ENCODE results near the gene CACNB2.
"Not testable (repeated sequence)": the region's sequence is repeated elsewhere in the genome, so short reads cannot be mapped to it uniquely, and the experiment has no call there.

CACNB2 gene

GRCh38 chr10:18528292-18528691 lies 388.1 kb downstream of the CACNB2 start:
- DNase-seq, result no peak

- peak in 1 of 2 experiments; percentile 8 for DNase-seq
Observed at GRCh38 chr10:18532881-18533535, 392.8 kb downstream of the CACNB2 start.

- DNase-seq, result no peak
Observed at GRCh38 chr10:18533896-18534295, 393.7 kb downstream of the CACNB2 start.

GRCh38 chr10:18539335-18539734 lies 399.1 kb downstream of the CACNB2 start:
- DNase-seq, result no peak

- no peak for DNase-seq
Observed at GRCh38 chr10:18540195-18540594, 400.0 kb downstream of the CACNB2 start.

- no peak for DNase-seq
Observed at GRCh38 chr10:18542832-18543231, 402.6 kb downstream of the CACNB2 start.

- DNase-seq, result no peak
Observed at GRCh38 chr10:18545621-18546305, 405.5 kb downstream of the CACNB2 start.

- DNase-seq, result no peak
Observed at GRCh38 chr10:18549105-18549504, 408.9 kb downstream of the CACNB2 start.

- DNase-seq, result no peak
Observed at GRCh38 chr10:18551473-18551872, 411.2 kb downstream of the CACNB2 start.

- DNase-seq, result no peak
Observed at GRCh38 chr10:18554479-18554878, 414.3 kb downstream of the CACNB2 start.

GRCh38 chr10:18556522-18557147 lies 416.4 kb downstream of the CACNB2 start:
- DNase-seq, result no peak

- no peak for DNase-seq
Observed at GRCh38 chr10:18557960-18558359, 417.7 kb downstream of the CACNB2 start.

GRCh38 chr10:18561861-18562551 lies 421.8 kb downstream of the CACNB2 start:
- no peak for DNase-seq

- no peak for DNase-seq
Observed at GRCh38 chr10:18563003-18563726, 422.9 kb downstream of the CACNB2 start.

- no peak for DNase-seq
Observed at GRCh38 chr10:18565006-18565405, 424.8 kb downstream of the CACNB2 start.

GRCh38 chr10:18566177-18566576 lies 426.0 kb downstream of the CACNB2 start:
- DNase-seq, result no peak

GRCh38 chr10:18567343-18567856 lies 427.2 kb downstream of the CACNB2 start:
- no peak for DNase-seq

- not testable (repeated sequence) for DNase-seq
Observed at GRCh38 chr10:18570386-18570785, 430.2 kb downstream of the CACNB2 start.

- no peak for DNase-seq
Observed at GRCh38 chr10:18571076-18571475, 430.9 kb downstream of the CACNB2 start.

GRCh38 chr10:18571780-18572179 lies 431.6 kb downstream of the CACNB2 start:
- no peak for DNase-seq

- DNase-seq, result no peak
Observed at GRCh38 chr10:18572959-18573561, 432.8 kb downstream of the CACNB2 start.

- DNase-seq, result no peak
Observed at GRCh38 chr10:18576586-18576985, 436.4 kb downstream of the CACNB2 start.

Measured in cerebellar nuclear complex (tissue), 1 donor.